Middle frontal gyrus (tissue), 1 donor: ENCODE results near the gene KIF1C.
A peak's percentile ranks its signal among the peaks of the same experiment; 100 is the strongest.

Experiments used
- DNase-seq: peaks from one replicate; pipeline ENCODE4 v3.0.0-alpha.2; 2015; ENCODE audit warnings: low spot score; ENCODE audit errors: extremely low spot score

Gene KIF1C

DNA sequence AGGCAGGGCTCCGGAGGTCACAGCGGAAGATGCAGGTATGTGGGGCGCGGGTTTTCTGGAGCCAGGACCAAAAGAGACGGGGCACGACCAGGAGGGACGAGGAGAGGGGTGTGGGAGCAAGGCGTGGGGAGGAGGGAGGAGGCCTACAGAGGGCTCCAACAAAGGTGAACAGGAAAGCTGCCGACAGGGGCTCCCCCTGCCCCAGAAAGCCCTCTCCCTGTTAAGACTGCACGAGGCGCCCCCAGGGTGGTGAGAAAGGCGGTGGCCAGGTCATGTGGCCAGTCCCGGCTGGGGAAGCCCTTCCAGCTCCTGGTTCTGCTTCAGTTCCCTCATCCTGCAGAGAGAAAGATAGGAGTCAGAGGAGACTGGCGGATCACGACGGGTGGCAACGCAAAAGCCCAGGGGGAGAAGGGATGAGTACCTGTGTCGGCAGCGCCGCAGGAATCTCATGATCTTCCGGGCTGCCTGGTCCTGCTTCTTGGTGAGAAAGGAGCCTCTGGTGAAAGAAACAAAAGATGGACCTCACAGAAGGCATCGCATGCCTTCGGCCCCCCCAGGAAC lies 29.2 kb upstream of the KIF1C start:
- no peak for DNase-seq

DNA sequence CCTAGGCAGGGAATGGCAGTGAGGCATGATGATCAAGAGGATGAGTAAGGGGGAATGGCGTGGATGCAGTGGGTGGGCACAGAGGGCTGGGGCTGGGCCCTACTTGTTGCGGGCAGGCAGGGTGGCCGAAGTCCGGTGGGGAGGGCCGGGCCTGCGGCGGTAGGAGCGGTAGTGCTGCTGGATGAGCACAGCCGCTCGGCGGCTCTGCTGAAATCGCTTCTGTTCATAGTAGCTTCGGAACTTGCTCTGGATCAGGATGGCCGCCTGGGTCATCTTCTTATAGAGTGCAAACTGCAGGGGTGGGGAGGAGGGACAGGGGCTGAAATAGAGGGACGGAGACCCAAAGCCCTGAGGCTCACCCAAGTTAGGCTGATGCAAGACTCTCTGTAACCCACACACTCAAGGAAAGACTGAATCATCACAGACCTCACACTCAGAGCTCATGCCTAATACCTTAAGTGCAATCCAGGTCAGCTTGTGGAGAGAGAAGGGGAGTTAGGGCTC lies 28.7 kb upstream of the KIF1C start:
- no peak for DNase-seq

DNA sequence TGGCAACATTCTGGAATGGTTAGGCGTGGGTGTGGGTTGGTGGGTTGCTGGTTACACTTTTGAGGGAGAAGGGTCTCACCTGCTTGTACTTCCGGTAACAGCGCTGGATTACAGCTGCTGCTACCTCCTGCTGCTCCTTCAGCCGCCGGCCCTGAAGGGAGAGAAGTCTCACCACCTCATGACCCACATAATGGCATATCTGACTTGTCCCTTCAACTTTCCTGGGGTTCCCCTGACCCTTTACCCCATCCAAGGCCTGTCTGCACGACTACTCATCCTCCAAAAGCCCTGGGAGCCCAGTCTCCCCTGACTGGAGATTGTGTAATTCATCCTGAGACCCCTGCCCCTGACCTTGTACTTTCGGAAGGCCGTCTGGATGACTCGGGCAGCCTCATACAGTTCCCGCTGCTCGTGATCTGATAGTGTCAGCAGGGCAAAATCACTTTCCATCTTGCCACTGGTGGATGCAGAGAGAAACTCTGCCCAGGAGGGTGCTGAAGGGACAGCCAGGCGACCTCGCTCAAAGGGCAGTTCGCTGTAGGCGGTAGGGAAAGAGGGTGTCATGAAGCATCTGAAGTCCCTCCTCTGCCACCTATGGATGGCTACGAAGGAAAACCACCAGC lies 28.1 kb upstream of the KIF1C start:
- no peak for DNase-seq

DNA sequence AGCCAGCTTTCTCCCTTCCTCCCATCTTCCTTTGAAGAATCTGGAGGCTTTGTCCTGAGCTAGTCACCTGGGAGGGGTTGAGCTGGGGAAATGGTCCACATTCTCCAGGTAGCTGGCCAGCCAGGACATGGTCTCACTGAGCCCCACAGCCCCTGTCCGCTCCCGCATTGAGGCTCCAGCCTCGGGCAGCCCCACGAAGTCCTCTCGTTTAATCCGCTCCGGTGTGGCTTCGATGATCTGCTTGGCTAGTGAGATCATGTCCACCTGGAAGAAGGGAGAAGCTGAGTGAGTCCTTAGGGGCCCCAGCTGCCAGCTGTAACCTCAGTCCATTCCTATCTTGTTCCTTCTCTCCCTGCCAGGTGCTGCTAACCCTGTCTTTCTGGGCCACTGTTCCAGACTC lies 27.5 kb upstream of the KIF1C start:
- DNase-seq, result no peak

DNA sequence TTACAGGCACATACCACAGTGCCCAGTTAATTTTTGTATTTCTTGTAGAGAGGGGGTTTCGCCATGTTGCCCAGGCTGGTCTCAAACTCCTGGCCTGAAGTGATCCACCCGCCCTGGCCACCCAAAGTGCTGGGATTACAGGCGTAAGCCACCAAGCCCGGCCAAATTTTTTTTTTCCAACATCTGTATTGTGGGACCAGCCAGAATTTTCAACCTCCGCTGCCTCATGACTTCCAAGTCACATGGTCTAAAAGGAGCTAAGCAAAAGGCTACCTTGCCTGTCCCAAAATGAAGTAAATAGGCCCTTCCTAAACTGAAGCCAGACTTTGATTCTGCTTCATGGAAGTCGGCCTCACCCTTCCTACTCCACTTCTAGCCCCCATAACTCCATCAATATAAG lies 25.9 kb upstream of the KIF1C start:
- DNase-seq, result no peak

DNA sequence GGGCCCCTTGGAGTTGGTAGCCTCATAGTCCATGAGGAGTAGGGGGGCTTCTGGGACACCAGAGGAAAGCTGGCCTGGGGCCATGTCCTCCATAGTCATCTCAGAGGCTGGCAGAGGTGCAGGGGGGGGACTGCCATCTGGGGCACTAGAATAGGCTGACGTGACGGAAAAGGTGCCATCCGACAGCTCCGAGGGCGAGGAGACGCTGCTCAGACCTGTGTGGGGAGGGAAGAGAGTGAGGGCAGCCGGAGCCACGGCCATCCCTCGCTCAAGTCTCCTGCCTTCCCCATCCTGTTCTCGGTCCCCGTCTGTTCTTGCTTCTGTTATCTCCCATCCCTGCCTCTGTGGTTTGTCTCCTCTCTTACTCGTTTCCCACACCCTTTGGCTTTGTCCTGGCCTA lies 25.4 kb upstream of the KIF1C start:
- no peak for DNase-seq

DNA sequence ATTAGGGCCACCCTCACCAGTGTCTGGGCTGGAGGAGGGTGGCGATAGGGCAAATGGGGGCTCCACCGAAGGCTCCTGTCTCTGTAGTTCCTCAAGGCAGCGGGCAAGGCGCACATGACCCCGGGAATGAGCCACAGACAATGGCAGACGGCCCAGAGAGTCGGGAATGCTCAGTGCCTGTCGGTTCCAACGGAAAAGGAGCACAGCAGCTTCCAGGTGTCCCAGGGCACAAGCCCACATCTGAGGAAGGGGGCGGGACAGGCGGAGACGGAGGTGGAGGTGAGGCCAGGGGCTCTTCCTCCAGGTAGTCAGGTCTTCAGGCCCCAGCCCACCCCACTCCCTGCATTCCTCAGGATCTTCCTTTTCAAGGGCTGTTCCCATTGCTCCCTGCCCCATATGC lies 25.0 kb upstream of the KIF1C start:
- DNase-seq, result no peak

DNA sequence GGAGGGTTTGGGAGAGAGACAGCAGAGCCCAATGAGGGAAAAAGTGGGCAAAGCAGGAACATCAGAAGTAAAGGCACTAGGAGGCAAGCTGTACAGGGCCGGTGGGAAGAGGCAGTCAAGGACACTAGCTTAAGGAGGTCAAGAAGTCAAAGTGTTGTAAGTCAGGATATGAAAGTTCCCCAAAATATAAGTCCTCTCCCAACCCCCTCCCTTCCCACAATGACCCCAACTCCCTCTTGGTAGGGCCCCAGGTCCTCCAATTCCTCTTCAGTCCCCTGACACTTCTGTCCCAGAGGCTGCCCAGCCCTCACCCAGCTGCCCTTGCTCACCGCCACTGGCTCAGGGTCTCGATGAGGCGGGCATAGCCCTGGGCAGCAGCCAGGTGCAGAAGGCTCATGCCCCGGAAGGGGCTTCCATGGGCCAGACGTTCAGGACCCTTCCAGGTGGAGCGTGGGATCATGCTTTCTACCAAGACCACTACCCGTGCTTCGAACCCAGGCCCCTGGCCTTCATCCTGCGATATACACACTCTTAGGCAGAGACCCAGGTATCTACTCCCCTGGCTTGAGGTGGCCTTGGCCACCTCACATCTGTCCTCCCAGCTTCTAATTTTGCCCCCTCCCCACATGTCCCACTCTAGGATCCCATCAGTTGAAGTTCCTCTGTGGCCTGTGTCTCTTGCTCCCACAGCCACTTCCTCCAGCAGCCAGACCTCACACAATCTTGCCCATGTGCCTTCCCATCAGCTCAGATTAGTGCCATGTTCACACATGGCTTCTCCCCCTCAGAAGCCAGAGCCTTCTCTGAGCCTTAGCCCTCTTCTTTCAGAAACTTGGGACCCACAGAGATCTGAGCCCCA lies 24.3 kb upstream of the KIF1C start:
- no peak for DNase-seq

DNA sequence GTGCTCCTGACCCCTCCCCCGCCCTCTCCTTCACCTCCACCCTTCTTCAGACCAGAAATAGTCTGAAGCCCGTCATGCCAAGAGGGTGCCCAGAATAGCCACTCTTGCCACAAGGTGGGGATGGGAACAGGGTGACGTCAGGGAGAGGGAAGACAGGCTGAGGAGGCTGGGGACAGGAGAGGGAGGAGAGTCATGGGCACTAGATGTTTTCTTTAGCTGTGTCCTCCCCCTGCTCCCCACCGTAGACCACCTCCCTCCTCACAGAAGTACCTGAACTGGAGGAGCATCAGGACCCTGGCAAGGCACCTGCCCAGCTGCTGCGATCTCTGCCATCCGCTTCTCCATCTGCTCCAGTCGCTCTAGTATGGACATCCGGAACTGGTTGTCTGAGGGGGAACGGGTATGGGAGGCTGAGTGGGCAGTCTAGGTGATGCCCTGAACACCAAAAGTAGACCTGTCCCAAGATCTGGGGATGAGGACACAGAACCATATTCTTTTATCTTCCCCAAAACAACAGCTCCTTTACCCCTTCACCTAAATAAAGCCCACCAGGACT lies 23.6 kb upstream of the KIF1C start:
- no peak for DNase-seq

DNA sequence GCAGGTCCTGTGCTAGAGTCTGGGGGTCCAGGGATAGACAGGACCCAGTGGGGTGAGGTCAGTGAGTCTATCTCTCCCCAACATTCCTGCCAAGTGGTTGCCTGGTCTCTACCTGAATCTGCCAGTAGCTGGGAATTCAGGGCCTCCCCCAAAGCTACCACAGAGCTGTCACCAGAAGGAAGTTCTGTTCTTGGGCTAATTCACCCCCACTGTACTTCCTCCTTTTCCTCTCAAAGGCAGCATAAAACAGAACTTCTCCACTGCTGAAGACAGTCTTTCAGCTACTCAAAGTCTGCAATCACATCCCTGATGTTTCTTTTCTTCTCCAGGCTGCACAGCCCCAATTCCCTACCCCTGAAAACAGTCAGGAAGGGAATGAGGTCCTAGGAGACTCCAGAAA lies 19.0 kb upstream of the KIF1C start:
- DNase-seq, result no peak

DNA sequence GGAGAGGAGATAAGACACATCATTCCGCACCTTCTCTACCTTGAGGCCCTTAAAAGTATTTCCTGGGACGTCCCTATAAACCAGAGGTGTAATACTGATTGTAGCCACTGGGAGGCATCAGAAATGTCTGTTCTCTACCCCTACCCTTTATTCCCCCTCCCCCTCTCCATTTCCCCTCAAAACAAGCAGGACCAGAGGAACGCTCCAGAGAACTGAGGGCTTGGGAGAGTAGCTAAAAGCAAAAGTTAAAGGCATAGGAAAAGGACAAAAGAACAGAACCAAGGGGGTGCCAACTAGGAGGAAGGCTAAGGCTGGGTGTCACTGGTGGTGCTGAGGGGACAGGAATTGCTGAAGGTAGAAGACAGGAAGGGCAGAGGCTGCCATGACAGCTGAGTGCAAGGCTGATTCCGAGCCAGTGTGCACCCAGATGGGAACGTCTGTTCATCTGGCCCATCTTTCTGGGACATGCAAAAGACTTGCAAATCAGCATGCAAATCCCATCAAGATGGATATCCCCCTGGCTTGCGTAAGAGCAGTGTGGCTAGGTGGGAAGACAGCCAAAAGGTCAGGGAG lies 17.0 kb upstream of the KIF1C start:
- no peak for DNase-seq

DNA sequence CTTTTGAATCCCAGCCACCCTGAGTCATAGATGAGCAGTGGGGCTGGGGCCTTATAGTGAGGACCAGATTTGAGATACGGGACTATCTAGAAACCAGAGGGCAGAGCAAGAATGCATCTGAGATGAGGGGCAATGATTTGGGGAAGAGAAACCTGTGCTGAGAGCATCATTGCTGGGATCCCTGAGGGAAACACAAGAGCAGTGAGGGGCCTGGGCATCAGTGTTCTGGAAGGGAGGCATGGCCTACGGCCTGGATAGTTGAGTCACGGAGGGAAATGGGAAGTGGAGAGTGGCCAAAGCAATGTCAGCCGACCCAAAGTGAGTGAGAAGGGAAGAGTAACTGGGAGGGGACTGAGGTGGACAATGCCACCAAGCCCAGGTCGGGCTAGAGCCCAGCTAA lies 15.4 kb upstream of the KIF1C start:
- DNase-seq, result no peak

DNA sequence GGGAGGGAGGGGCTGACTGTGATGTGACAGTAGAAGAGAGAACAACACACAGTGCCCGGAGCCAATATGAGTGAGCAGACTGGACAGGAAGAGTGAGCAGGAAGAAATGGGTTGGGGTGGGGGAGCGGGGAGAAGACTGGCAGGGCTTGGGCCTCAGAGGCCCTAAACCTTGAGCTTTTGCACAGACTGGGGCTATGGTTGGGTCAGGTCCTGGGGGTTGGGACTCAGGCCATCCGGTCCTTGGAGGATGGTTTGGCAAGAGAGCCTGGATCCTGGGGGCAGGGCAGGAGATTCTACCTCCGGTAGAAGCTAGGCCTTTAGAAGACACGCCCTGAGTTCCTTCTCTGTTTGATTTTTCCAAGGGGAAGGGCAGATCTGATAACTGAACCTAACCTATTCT lies 11.3 kb upstream of the KIF1C start:
- DNase-seq, result no peak

DNA sequence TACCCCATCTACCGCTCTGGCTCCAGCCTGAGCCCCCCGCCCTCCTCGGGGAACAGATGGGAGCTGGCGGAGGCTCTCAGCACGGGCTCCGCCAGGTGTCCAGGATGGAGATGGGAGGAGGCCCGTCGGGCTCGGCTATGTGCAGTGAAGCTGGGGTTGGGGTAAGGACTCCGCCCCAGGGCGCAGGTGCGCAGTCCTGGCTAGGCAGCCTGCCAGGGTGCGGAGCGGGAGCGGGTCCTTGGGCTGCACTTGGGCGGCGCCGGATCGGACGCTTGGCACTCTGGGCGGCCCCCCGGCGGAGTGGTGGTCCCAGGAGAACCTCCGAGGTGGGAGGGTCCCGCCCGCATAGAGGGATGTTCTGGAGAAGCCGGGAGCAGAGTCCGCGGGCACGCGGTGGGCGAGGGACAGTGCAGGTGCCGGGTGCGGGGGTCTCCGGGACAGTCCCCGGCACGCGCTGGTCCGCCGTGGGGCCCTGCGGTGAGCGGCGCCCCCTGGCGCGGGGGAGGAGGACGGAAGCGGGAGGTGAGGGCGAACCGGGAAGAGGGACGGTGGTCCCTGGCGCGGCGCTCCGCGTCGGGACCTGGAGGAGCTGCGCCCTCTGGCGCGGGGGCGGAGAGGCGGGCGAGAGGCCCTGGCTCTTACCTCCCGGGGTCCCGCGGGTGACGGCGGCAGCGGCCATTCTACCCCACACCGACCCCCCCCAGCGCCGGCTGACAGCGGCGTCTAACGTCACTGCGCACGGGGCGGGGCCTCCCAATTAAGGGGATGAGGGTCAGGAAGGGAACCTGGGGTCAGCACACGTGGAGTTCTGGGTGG lies 10.6 kb upstream of the KIF1C start, which contains the start of gene CAMTA2:
Gene CAMTA2 (minus strand): TSS at position 725 of the 816 bp plus-strand sequence. CDS start 1,453 bp downstream, outside the sequence.
- peak; percentile 73 for DNase-seq

DNA sequence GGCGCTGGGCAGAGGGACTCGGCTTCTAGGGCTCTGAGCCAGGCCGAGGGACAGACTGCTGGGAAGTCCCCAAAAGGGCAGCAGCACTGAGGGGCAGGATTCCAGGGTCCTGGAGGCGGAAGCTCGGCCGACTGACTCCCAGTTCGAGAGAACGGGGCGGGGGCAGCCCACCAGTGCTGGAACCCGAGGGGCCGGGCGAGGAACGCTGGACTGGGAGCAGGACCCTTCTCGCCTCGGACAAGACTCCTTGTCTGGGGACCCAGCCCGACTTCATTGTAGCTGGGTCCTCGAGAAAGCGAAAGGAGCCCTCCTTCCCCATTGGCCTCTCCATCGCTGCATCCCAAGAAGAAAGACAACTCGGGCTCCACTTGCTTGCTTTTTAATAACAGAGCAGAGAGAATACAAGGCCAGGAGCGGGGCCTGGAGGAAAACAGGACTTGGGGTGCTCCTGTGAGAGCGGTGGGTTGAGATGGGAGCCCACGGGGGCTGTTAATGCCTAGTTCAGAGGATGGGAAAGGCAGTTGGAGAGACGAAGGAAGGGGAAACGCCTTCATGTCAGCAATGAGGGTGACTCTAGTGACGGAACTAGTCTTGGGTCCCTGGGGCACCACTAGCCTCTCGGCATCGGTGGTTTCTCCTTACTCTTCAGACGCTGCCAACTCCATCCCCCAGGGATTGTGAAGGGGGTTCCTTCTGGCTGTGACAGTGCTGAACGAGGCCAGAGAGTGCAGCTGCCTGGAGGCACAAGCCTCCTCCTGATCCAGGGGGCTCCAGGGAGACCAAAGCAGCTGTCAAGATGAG lies 9.8 kb upstream of the KIF1C start:
- no peak for DNase-seq

DNA sequence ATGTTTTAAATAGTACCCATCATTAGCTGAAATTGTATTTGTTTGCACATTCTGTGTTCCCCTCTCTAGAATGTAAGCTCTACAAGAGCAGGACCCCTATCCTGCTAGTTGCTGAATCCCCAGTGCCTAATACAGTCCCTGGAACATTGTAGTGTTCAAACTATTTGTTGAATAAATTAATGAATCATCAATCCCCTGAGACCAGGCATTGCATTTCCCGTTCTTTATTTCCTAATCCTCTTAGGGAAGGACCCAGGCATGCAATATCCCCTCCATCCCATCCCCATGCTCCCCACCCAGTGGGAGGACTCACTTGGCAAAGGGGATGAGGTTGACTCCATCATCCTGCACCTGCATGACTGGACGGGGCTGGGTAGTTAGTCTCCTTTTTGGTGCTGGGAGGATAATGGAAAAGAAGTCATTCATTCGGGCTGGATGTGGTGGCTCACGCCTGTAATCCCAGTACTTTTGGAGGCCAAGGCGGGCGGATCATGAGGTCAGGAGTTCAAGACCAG lies 3.6 kb upstream of the KIF1C start:
- no peak for DNase-seq

DNA sequence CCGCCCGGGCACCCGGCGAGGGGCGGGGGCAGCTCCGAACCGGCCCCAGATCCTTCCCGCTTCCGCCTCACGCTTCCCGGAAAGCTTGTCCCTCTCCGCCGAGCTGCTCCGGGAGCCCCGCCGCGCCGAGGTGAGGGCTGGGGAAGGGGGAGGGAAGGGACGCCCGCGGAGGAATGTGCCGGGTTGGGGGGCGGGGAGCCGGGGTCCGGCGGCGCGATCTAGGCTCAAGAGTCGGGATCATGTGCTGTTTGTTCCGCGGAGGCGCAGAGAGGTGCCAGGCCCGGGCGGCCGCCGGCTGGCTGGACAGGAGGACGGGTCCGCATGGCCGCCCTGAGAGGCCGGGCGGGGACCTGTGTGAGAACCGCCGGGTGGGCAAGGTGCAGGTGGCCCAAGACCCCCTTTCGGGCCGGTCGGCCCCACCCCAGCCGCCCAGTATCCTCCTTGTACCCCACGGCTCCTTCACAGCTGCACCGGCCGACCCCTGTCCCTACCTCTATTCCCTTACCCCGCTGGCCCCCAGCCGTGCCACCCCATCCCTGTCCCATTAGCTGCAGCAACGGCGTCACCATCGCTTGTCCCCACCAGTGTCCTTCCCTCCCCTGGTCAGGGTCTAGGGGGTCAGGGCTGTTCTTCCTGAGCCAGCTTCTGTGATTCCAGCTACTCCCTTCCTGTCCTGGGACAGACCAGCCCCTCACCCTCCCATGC lies 429 bp downstream of the KIF1C start:
- no peak for DNase-seq

DNA sequence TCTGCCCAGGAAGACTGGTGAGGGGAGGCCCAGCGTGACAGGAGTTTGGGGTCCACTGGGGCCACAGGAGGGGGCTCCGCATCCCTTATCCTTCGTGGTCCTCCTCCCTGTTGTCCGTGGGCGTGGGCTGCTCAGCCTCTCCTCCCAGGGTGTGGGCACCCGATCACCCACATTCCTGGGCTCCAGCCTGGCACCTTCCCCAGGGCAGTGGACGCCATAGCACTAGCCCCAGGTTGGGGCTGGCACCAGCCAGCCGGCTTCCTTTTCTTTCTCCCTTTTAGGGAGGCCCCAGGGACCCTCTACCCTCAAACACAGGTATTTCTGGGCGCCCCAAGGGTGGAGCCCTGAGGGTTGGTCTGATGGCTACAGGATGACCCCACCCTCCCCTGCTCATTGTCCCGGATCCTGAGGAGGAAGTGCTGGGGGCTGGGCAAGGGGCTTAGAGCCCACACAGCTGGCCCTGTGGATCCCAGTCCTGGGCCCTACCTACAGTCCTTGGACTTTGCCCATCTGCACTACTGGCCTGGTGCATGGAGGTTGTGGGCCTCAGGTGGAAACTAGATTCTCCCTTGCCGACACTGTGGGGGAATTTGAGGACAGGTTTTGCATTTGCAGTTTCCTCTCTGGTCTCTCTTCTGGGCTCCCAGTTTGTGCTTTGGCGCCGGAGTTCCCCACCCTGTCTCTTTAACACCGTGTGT lies 1.1 kb downstream of the KIF1C start:
- no peak for DNase-seq
